ENCODE data around the gene NCR2.

Gene NCR2

GRCh38 chr6:41298785-41299502 lies 36.5 kb upstream of the NCR2 start:
- TF ChIP-seq EZH2 (IDR thresholded peaks at IDR 0.05) (no peak), POLR2AphosphoS5 (IDR thresholded peaks at IDR 0.05; ENCODE audit: borderline replicate concordance, low read depth, low read length) (no peak), FOXP2 (optimal IDR thresholded peaks at IDR 0.05; ENCODE audit: control extremely low read depth, extremely low read length, insufficient read depth) (no peak)
- no peak for DNase-seq (ENCODE audit: low read depth, low spot score)
- H3K9ac ChIP-seq (ENCODE audit: insufficient read length): no peak overlapping the region
- H3K27ac ChIP-seq: no peak overlapping the region
- no peaks in the 10 kb centered on the region for H3K36me3 ChIP-seq (ENCODE audit: insufficient read depth, low read length)
- H3K9me3 ChIP-seq (ENCODE audit: low read depth, low read length): no peaks in the 10 kb centered on the region
- no peak overlapping the region for H3K4me3 ChIP-seq

DNA sequence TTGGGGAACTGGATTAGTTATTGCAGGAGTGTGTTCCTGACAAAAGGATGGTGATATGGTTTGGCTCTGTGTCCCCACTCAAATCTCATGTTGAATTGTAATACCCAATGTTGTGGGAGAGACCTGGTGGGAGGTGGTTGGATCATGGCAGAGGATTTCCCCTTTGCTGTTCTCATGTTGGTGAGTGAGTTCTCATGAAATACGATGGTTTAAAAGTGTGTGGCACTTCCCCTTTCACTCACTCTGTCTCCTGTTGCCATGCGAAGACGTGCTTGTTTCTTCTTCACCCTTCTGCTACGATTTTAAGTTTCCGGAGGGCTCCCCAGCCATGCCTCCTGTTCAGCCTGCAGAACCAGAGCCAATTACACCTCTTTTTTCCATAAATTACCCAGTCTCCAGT lies 32.8 kb upstream of the NCR2 start:
- Histone ChIP-seq H3K4me3 (no peak overlapping the region), H3K9ac (ENCODE audit: insufficient read length) (no peak overlapping the region), H3K27ac (no peak overlapping the region), H3K9me3 (ENCODE audit: low read depth, low read length) (no peaks in the 10 kb centered on the region), H3K36me3 (ENCODE audit: insufficient read depth, low read length) (no peaks in the 10 kb centered on the region)
- DNase-seq (ENCODE audit: low read depth, low spot score): no peak
- no peak for TF ChIP-seq POLR2AphosphoS5 (IDR thresholded peaks at IDR 0.05; ENCODE audit: borderline replicate concordance, low read depth, low read length)
- no peak for TF ChIP-seq FOXP2 (optimal IDR thresholded peaks at IDR 0.05; ENCODE audit: control extremely low read depth, extremely low read length, insufficient read depth)
- no peak for TF ChIP-seq EZH2 (IDR thresholded peaks at IDR 0.05)

- no peaks in the 10 kb centered on the region for H3K9me3 ChIP-seq (ENCODE audit: low read depth, low read length)
- no peak overlapping the region for H3K9ac ChIP-seq (ENCODE audit: insufficient read length)
- TF ChIP-seq POLR2AphosphoS5 (IDR thresholded peaks at IDR 0.05; ENCODE audit: borderline replicate concordance, low read depth, low read length): no peak
- no peak for TF ChIP-seq FOXP2 (optimal IDR thresholded peaks at IDR 0.05; ENCODE audit: control extremely low read depth, extremely low read length, insufficient read depth)
- no peak for TF ChIP-seq EZH2 (IDR thresholded peaks at IDR 0.05)
- H3K27ac ChIP-seq: no peak overlapping the region
- no peaks in the 10 kb centered on the region for H3K36me3 ChIP-seq (ENCODE audit: insufficient read depth, low read length)
- no peak overlapping the region for H3K4me3 ChIP-seq
- peak; percentile 51 for DNase-seq (ENCODE audit: low read depth, low spot score)
Observed at GRCh38 chr6:41306187-41306854, 29.1 kb upstream of the NCR2 start.

DNA sequence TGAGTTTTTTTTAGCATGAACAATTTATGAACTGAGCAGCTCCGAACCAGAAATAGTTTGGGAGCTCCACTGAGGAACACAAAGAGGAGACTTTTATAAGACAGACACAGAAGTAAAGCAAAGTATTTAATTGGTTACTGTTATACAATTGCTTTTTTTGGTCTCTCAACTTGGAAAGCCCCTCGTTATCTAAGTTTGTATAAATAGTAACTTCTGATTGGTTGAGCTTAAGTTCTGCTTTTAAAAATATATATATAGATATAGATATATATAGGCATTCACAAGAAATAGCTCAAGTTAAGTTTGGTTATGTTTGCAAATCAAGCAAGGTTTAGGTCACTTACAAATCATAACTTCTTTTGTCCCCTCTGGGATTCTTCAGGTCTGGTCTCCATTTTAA lies 20.2 kb upstream of the NCR2 start:
- no peak for TF ChIP-seq FOXP2 (optimal IDR thresholded peaks at IDR 0.05; ENCODE audit: control extremely low read depth, extremely low read length, insufficient read depth)
- TF ChIP-seq POLR2AphosphoS5 (IDR thresholded peaks at IDR 0.05; ENCODE audit: borderline replicate concordance, low read depth, low read length): no peak
- TF ChIP-seq EZH2 (IDR thresholded peaks at IDR 0.05): no peak
- H3K9ac ChIP-seq (ENCODE audit: insufficient read length): no peak overlapping the region
- H3K9me3 ChIP-seq (ENCODE audit: low read depth, low read length): no peaks in the 10 kb centered on the region
- H3K36me3 ChIP-seq (ENCODE audit: insufficient read depth, low read length): no peaks in the 10 kb centered on the region
- no peak overlapping the region for H3K27ac ChIP-seq
- H3K4me3 ChIP-seq: no peak overlapping the region
- no peak for DNase-seq (ENCODE audit: low read depth, low spot score)

DNA sequence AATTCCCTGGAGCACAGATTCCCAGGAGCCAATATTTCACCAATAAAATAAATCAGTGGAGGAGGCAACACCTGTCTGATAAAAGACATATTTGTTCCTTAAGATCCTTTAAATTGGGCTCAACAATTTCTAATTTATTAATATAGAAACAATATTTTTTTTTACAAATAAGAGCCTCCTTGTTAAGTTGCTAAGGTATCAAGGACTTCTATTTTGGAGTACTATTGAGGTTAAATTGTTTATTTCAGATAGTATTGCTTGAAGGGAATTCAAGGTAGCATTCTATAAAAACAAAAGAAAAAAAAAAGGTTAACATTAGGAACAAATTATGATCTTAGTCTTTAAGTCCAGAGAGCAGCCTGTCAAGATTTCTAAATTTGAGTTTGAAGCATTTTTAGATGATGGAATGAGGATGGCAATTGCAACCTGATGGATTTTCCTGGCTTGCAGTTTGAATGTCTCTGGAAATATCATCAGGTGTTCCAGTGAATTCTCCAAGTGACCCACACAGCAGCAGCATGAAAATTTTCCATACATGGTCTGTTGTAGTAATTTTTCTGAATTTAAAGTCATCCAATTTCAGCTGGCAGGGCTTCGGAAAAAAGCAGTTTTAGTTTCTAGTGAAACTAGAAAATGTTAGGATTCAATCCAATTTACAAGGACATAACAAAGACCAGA lies 19.3 kb upstream of the NCR2 start:
- Histone ChIP-seq H3K9me3 (ENCODE audit: low read depth, low read length) (no peaks in the 10 kb centered on the region), H3K36me3 (ENCODE audit: insufficient read depth, low read length) (no peaks in the 10 kb centered on the region), H3K27ac (no peak overlapping the region), H3K4me3 (no peak overlapping the region), H3K9ac (ENCODE audit: insufficient read length) (no peak overlapping the region)
- no peak for DNase-seq (ENCODE audit: low read depth, low spot score)
- TF ChIP-seq EZH2 (IDR thresholded peaks at IDR 0.05): no peak
- no peak for TF ChIP-seq FOXP2 (optimal IDR thresholded peaks at IDR 0.05; ENCODE audit: control extremely low read depth, extremely low read length, insufficient read depth)
- no peak for TF ChIP-seq POLR2AphosphoS5 (IDR thresholded peaks at IDR 0.05; ENCODE audit: borderline replicate concordance, low read depth, low read length)

DNA sequence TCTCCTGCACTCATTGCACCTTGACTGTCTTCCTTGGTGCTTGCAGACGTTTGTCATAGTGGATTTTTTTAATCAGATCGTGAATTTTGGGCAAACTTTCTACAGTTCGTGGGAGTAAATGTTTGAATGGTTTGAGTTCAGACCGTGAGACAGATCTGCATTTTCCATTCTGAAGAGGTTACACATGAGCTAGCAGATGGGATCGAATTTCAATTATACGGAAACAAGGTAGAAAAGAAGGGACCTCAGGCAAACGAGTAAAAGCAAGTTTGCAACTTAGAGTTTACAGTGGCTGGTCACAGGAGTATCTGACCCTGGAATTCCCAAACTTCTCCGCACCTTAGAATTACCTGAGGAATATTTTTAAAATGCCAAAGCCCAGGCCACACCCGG lies 17.2 kb upstream of the NCR2 start:
- Histone ChIP-seq H3K9me3 (ENCODE audit: low read depth, low read length) (no peaks in the 10 kb centered on the region), H3K36me3 (ENCODE audit: insufficient read depth, low read length) (no peaks in the 10 kb centered on the region), H3K9ac (ENCODE audit: insufficient read length) (no peak overlapping the region), H3K4me3 (peak overlapping the region; percentile 69), H3K27ac (no peak overlapping the region)
- TF ChIP-seq EZH2 (IDR thresholded peaks at IDR 0.05) (no peak), FOXP2 (optimal IDR thresholded peaks at IDR 0.05; ENCODE audit: control extremely low read depth, extremely low read length, insufficient read depth) (no peak), POLR2AphosphoS5 (IDR thresholded peaks at IDR 0.05; ENCODE audit: borderline replicate concordance, low read depth, low read length) (no peak)
- DNase-seq (ENCODE audit: low read depth, low spot score): no peak

GRCh38 chr6:41318654-41319565 lies 16.5 kb upstream of the NCR2 start:
- H3K9me3 ChIP-seq (ENCODE audit: low read depth, low read length): no peaks in the 10 kb centered on the region
- no peak overlapping the region for H3K9ac ChIP-seq (ENCODE audit: insufficient read length)
- no peaks in the 10 kb centered on the region for H3K36me3 ChIP-seq (ENCODE audit: insufficient read depth, low read length)
- peak; percentile 37 for DNase-seq (ENCODE audit: low read depth, low spot score)
- peak; percentile 55 for TF ChIP-seq FOXP2 (optimal IDR thresholded peaks at IDR 0.05; ENCODE audit: control extremely low read depth, extremely low read length, insufficient read depth)
- TF ChIP-seq POLR2AphosphoS5 (IDR thresholded peaks at IDR 0.05; ENCODE audit: borderline replicate concordance, low read depth, low read length): no peak
- no peak overlapping the region for H3K27ac ChIP-seq
- H3K4me3 ChIP-seq: peak overlapping the region; percentile 69

Data from SK-N-MC (cell line).